NCI-H146 treated with DMSO at 0.1 percent for 48 hours (cell line): ENCODE results near the gene MED7.
"Not testable (repeated sequence)": the region's sequence is repeated elsewhere in the genome, so short reads cannot be mapped to it uniquely, and the experiment has no call there.

Source experiments
- DNase-seq: peaks from one replicate; lab custom pipeline; 2025; ENCODE audit not compliant: unreplicated experiment; lab: John Stamatoyannopoulos, UW

Gene MED7

GRCh38 chr5:157142317-157143126 lies at the start of gene MED7:
Gene MED7, minus strand, starts transcription at chr5:157142865. Its CDS starts 3,434 bp downstream, at chr5:157139431.
- peak; percentile 90 for DNase-seq

GRCh38 chr5:157189223-157189622 lies 46.6 kb upstream of the MED7 start:
- DNase-seq, result no peak

- DNase-seq, result no peak
These were observed 45.6 kb upstream of the MED7 start for GRCh38 chr5:157188270-157188669.

GRCh38 chr5:157187046-157187754 lies 44.5 kb upstream of the MED7 start:
- DNase-seq, result no peak

- no peak for DNase-seq
These were observed 43.8 kb upstream of the MED7 start for GRCh38 chr5:157186309-157187045.

- not testable (repeated sequence) for DNase-seq
These were observed 42.5 kb upstream of the MED7 start for GRCh38 chr5:157185122-157185521.

GRCh38 chr5:157184117-157184670 lies 41.5 kb upstream of the MED7 start:
- DNase-seq, result no peak

GRCh38 chr5:157182143-157182757 lies 39.6 kb upstream of the MED7 start:
- DNase-seq, result no peak

- no peak for DNase-seq
These were observed 38.0 kb upstream of the MED7 start, which contains the start of gene ITK for GRCh38 chr5:157180374-157181264. Gene ITK, plus strand, starts transcription at chr5:157180840. Its CDS starts 138 bp downstream, at chr5:157180978.

- no peak for DNase-seq
These were observed 36.3 kb upstream of the MED7 start for GRCh38 chr5:157178966-157179365.

- DNase-seq, result no peak
These were observed 35.3 kb upstream of the MED7 start for GRCh38 chr5:157177953-157178352.

GRCh38 chr5:157175071-157175612 lies 32.5 kb upstream of the MED7 start:
- no peak for DNase-seq

GRCh38 chr5:157172403-157172802 lies 29.7 kb upstream of the MED7 start:
- no peak for DNase-seq

GRCh38 chr5:157168286-157168685 lies 25.6 kb upstream of the MED7 start:
- DNase-seq, result no peak

- DNase-seq, result no peak
These were observed 24.6 kb upstream of the MED7 start for GRCh38 chr5:157167214-157167621.

GRCh38 chr5:157166214-157167213 lies 23.8 kb upstream of the MED7 start, which contains the start of gene GARIN3:
Gene GARIN3, minus strand, starts transcription at chr5:157166264. Its CDS starts 96 bp downstream, at chr5:157166168.
- DNase-seq, result no peak

GRCh38 chr5:157165668-157166067 lies 23.0 kb upstream of the MED7 start:
- DNase-seq, result no peak

- DNase-seq, result no peak
These were observed 22.6 kb upstream of the MED7 start for GRCh38 chr5:157165261-157165660.
